ENCODE data around the gene WASF1.
"Not testable (repeated sequence)": the region's sequence is repeated elsewhere in the genome, so short reads cannot be mapped to it uniquely, and the experiment has no call there.

Gene WASF1

GRCh38 chr6:110173506-110174132, 5.9 kb downstream of the WASF1 start:
- no peak for DNase-seq (ENCODE audit: low read depth in 2 of 2)

DNA sequence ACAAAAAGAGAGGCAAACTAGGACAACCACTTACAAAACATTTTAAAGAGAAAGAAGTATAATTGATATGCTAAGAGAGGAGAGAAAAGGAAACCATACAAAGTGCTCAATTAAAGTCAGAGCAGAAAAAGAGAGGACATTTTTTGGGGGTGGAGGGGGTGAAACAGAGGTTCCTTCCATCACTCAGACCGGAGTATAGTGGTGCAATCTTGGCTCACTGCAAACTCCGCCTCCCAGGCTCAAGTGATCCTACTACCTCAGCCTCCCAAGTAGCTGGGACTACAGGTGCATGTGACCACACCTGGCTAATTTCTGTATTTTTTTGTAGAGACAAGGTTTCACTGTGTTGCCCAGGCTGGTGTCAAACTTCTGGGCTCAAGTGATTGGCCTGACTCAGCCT, 9.4 kb downstream of the WASF1 start:
- DNase-seq (ENCODE audit: low read depth in 2 of 2) = no peak

DNA sequence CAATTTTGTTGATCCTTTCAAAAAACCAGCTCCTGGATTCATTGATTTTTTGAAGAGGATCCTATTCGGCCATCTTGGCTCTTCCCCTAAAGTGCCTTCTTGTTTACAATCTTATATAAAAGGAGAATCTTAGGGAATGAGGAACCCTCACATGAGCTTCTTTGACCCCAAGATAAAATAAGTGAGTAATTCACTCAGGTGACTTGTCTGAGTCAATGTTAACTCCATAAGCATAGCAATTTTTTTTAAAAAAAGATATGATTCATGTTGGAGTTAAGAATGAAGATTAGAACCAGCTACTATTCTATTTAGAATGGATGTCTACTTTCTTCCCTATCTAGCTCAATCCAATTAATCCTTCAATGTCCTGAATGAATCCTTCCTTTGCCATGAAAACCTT, 21.0 kb downstream of the WASF1 start:
- no peak for DNase-seq (ENCODE audit: low read depth in 2 of 2)

DNA sequence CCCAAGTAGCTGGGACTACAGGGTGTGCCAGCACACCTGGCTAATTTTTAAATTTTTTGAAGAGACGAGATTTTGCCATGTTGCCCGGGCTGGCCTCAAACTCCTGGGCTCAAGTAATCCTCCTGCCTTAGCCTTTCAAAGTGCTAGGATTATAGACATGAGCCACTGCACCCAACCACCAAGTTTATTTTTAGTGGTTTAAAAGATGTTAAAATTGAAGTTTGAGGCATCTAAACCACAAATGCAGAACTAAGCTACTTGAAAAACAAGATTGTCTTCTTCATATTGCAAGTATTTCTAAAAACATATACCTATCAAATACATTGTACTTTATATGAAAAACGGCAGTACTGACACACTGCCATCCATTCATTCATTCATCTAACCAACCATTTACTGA, 31.6 kb downstream of the WASF1 start:
- no peak for DNase-seq (ENCODE audit: low read depth in 2 of 2)

- no peak for DNase-seq (ENCODE audit: low read depth in 2 of 2)
These were observed 38.8 kb downstream of the WASF1 start for GRCh38 chr6:110140650-110141049.

DNA sequence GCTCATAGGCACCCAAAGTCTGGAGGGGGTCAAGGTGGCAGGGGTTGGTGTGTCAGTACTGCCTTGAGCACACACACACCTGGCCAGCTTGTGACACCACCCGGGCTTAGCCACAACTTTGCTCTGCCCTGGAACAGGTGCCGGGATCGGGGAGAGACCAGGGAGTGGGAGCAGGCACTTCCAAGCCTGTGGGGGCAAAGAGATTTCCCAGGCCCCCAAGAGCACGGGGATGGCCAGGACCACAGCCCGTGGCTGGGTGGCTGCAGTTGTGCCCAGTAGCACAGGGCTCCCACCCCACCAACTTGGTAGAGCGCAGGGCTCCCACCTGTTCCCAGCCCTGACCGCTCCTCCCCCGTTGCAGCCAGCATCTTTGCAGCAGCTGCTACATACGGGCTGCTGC, 40.4 kb downstream of the WASF1 start:
- DNase-seq (ENCODE audit: low read depth in 2 of 2) = no peak

DNA sequence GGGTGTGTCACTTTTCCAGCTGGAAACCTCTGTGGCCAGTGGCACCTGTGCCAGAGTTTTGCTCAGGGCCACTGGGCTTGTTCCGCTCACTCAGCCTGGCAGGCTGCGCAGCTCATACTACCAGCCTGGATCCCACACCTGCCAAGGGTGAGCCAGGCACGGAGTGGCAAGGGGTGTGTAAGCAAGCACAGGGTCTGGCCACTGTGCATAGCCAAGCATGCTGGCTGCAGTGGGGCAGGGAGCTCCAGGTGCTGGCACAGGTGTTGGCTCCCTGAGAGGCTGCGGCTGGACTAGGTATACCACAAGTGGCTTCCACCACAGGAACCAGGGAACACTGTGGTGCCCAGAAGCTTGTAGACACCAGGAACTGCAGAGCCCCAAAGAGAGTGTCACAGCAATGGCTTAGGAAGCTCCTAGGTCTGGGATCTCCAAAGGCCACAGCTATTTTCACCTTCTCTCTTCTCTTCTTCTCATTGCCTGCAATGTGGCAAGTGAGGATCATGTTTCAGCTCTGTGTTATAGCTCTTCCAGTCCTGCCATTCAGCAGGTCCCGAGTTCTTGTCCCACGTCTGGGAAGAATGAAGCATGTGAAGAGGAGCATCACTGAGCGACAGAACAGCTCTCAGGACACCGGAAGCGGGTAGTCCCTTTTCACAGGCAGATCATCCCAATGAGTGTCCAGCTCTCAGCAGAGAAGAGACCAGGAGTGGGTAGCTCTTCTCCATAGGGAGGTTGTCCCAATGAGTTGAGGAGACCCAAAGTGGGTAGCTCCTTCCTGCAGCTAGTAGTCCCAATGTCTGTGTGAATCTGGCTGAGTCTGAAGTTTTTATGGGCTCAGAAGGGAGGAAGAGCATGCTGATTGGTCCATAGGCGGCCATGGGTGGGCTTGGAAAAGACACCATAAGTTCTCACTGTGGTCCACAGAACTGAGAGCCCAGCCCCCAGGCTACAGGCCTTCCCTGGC, 41.3 kb downstream of the WASF1 start:
- DNase-seq (ENCODE audit: low read depth in 2 of 2) = no peak

GRCh38 chr6:110130362-110130761, 49.1 kb downstream of the WASF1 start:
- no peak for DNase-seq (ENCODE audit: low read depth in 2 of 2)

GRCh38 chr6:110128418-110128817, 51.1 kb downstream of the WASF1 start:
- no peak for DNase-seq (ENCODE audit: low read depth in 2 of 2)

- no peak for DNase-seq (ENCODE audit: low read depth in 2 of 2)
These were observed 54.1 kb downstream of the WASF1 start for GRCh38 chr6:110125361-110125760.

- not testable (repeated sequence) for DNase-seq (ENCODE audit: low read depth in 2 of 2)
These were observed 57.8 kb downstream of the WASF1 start for GRCh38 chr6:110121655-110122054.

GRCh38 chr6:110116258-110116657, 63.2 kb downstream of the WASF1 start:
- no peak for DNase-seq (ENCODE audit: low read depth in 2 of 2)

DNA sequence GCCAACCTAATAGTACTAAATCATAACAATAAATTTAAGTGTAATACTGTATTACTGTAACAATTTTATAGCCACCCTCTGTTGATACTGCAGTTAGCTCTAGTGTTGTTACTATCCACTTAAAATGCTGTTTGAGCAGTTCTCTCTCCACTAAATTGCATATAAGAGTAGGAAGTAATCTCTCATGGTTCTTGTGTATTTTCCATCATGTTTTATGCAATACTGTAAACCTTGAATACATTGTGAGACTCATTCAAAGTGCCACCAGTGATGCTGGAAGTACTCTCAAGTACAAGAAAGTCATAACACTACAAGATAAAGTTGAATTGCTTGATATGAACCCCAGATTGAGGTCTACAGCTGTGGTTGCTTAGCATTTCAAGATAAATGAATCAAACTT, 65.5 kb downstream of the WASF1 start:
- DNase-seq (ENCODE audit: low read depth in 2 of 2) = no peak

DNA sequence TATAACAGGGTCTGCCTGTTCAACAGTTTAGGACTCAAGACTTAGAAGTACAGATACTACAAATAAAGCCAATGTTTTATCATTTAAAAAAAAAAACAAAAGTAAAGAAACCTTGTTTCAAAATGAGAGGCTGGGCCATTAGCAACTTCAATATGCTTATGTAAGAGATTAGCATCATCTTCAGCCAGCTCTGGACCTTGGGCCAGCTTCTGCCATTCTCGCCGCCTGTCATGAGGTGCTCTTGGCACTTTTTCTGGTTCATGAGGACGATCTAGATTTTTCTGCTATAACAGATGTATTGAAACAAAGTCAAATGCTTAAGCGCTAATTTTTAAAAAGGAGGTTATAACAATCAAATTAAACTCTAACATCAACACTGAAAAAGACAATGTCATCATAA, 74.2 kb downstream of the WASF1 start:
- no peak for DNase-seq (ENCODE audit: low read depth in 2 of 2)

DNA sequence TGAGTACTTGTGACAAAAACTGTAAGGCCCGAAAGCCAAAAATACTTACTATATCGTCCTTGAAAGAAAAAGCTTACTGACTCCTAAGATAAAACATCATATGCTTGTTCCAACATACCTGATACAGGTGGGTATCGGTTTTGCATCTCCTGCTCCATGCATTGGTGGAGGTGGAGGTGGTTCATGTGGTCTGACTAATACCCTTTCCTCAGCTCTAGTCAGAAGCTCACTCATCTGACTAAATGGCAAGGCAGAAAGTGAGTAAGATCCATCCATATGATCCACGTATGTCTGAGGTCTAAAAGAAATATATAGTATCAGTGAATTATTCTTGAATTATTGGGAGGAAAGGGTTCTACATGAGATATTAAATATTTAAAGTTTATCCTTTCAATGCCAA, 76.2 kb downstream of the WASF1 start:
- DNase-seq (ENCODE audit: low read depth in 2 of 2) = no peak

DNA sequence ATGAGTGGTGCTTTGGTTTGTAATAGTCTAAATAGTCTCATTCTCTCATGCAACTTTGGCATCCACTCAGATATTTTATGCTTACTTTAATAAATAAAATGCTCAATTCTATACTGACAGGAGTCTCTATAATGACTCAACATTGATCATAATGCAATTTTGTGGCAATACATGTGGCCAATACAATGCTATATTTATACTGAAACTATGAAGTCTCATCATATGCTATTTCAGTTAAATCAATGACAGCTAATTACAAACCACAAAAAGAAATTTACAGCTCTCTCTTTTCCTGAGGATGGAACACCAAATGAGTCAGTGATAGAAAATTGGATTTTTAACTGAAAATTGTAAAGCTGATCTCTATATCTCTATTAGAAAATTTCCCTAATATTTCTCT, 77.1 kb downstream of the WASF1 start:
- no peak for DNase-seq (ENCODE audit: low read depth in 2 of 2)

DNA sequence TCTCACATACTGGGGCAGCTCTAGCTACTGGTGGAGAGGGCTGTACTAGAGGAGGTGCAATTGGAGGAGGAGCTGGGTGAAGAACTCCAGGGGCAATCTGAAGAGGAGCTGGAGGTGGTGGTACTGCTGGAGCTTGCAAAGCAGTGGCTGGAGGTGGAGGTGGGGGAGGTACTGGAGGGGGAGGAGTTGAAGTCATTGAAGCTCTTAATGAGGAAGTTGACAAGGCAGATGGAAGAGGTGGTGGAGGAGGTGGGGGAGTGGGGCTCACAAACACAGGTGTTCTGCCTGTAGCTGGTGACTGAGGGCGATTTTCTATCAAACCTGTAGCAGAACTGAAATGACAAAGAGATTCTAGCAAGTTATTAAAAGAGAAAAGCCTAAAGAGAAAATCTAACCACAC, 77.6 kb downstream of the WASF1 start:
- no peak for DNase-seq (ENCODE audit: low read depth in 2 of 2)

DNA sequence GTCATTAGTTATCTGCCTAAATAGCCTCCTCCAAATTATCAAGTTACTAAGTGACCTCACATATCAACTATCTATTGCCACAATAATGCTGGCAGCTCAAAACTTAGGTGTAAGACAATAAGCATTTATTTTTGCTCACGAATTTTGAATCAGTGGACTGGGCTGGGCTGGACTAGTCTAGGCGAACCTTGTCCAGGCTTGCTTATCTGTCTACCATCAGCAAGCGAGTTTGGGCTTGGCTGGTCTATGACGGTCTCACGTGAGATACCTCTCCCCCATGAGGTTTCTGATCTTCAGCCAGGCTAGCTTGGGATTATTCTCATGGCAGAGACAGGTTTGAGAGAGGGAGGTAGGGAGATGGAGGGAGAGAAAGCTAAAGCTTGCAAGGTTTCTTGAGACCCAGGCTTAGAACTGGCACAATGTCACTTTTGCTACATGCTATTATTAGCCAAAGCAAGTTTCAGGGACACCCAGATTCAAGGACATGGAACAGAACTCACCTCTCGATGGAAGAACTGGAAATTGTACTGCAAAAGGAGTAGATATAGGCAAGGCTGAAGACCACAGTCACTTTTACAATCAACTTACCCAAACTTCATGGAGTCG, 80.9 kb downstream of the WASF1 start:
- no peak for DNase-seq (ENCODE audit: low read depth in 2 of 2)

DNA sequence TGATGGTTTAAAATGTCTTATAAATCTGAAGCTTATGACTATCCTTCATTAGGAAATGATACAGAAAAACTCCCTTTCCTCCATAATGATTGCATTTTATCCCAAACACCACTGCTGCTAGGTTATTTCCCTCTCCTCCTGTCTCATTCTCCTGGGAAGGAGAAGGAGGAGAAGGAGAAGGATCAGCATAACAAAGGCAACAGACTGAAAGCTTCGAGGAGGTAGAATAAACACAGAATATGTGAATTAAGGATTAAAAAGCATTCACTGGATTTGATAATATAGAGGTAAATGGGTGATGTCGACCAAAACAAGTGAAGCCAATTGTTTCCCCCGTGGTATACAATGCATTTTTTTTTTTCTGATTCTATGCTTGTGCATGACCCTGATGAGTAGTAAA, 82.0 kb downstream of the WASF1 start:
- DNase-seq (ENCODE audit: low read depth in 2 of 2) = no peak

- DNase-seq (ENCODE audit: low read depth in 2 of 2) = no peak
These were observed 83.5 kb downstream of the WASF1 start for GRCh38 chr6:110095935-110096334.

DNA sequence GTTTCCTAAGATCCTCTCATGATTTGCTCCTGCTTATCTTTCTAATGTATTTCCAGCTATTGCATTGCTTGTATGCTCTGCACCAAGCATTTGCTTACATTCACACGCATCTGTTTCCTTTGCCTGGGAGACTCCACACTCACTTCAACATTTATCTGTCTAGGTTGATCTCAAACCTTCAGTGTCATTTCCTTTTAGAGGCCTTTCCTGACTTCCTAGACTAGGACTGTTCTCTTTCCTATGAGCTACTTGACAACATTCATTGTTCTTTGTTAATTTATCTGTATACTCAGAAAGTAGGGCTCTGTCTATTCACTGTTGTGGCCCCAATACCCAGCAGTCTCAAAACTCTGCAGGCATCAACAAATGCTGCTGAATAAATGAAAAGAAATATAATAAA, 84.4 kb downstream of the WASF1 start:
- no peak for DNase-seq (ENCODE audit: low read depth in 2 of 2)

DNA sequence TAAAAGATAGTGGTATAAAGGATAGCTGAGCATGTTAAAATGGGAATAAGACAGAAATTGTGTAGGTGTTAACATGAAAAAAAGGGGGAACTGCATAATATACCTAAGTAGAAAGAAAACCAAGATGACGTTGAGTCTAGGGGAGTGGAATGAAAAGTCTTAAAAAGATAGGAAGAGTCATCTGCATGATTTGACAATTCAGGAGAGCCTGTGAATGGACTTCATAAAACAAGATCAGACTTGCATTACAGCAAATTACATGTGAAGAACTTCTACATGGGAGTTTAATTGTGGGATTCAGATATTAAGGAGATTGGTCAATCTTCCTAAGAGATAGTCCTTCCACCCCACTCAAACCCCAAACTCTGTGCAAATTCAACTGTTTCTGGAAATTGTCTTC, 85.5 kb downstream of the WASF1 start:
- no peak for DNase-seq (ENCODE audit: low read depth in 2 of 2)

DNA sequence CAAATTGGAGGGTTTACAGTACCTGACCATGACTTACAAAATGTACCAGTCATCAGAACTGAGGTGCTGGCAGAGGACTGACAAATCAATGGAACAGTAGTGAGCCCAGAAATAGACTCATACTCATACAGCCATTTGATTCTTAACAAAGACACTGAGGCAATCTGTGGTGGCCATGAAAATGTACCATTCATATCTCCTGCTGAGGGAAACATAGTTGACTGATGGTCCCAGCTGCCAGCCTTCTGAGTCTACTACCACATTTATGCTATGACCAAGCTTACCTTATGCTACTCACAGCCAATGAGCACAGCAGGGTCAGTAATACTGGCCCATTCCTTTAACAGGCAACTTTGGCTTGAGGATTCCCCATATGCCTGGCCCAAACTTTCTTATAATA, 88.6 kb downstream of the WASF1 start:
- DNase-seq (ENCODE audit: low read depth in 2 of 2) = no peak
